Measurements from ENCODE around the gene IPO13.
A peak's percentile ranks its signal among the peaks of the same experiment; 100 is the strongest.

GRCh38 chr1:43946236-43947060, at the start of gene IPO13:
- TF ChIP-seq CTCF (IDR thresholded peaks at IDR 0.05; ENCODE audit: insufficient read depth, low read length, poor library complexity, severe bottlenecking) (peak; percentile 76), EZH2phosphoT487 (conservative IDR thresholded peaks at IDR 0.05; ENCODE audit: low read length) (no peak)

Data from SU-DHL-6 (cell line).